Measurements from ENCODE around the gene ADARB2. TPM values are rescaled to one million over a fixed set of nuclear protein-coding genes. Genes with fewer than 3 reads are reported as not detected.

The ADARB2 gene
- total and polyA plus RNA-seq, 2 experiments from 2014 or later = not detected

GRCh38 chr10:1613511-1613910, 123.8 kb downstream of the ADARB2 start:
- H3F3A ChIP-seq (ENCODE audit: insufficient read depth) = no peaks in the 10 kb centered on the region
- H3K27me3 ChIP-seq (replicated peaks; ENCODE audit: insufficient read depth) = no peaks in the 10 kb centered on the region
- in situ Hi-C loops (cut with MboI) = no loop called here
- WGBS, 2 experiments (ENCODE audit: low coverage in 1 of 2, low lambda C conversion rate in 2 of 2, missing lambda C conversion rate in 2 of 2) = 28 to 33% methylated on average over 9 of the region's 9 CpGs
- no peaks in the 10 kb centered on the region; the same call in 1 of the 2 replicates for H3K9me2 ChIP-seq (ENCODE audit: insufficient read depth)
- TF ChIP-seq EZH2 (IDR thresholded peaks at IDR 0.05; ENCODE audit: insufficient read depth, poor library complexity, severe bottlenecking) (no peak), EZH2phosphoT487 (IDR thresholded peaks at IDR 0.05; ENCODE audit: insufficient read depth, low read depth) (no peak)
- no peak overlapping the region for H3K4me2 ChIP-seq (ENCODE audit: unreplicated experiment)
- H3K27ac ChIP-seq = no peak overlapping the region
- no peaks in the 10 kb centered on the region for H3K36me3 ChIP-seq (ENCODE audit: low read depth)
- H3K9ac ChIP-seq = no peak overlapping the region
- H3K79me2 ChIP-seq (ENCODE audit: insufficient read depth) = no peaks in the 10 kb centered on the region
- DNase-seq = no peak
- H4K20me1 ChIP-seq (ENCODE audit: insufficient read depth) = no peaks in the 10 kb centered on the region
- H3K9me3 ChIP-seq (ENCODE audit: low read depth) = no peaks in the 10 kb centered on the region
- no peak overlapping the region for H3K4me3 ChIP-seq
- H3K4me1 ChIP-seq (ENCODE audit: insufficient read depth) = no peaks in the 10 kb centered on the region
- H2AFZ ChIP-seq = no peak overlapping the region

- no peaks in the 10 kb centered on the region for H3K4me1 ChIP-seq (ENCODE audit: insufficient read depth)
- no peaks in the 10 kb centered on the region for H3F3A ChIP-seq (ENCODE audit: insufficient read depth)
- no peaks in the 10 kb centered on the region for H3K9me3 ChIP-seq (ENCODE audit: low read depth)
- H3K4me3 ChIP-seq = no peak overlapping the region
- DNase-seq = no peak
- H3K27ac ChIP-seq = no peak overlapping the region
- TF ChIP-seq EZH2phosphoT487 (IDR thresholded peaks at IDR 0.05; ENCODE audit: insufficient read depth, low read depth) (no peak), EZH2 (IDR thresholded peaks at IDR 0.05; ENCODE audit: insufficient read depth, poor library complexity, severe bottlenecking) (no peak)
- H2AFZ ChIP-seq = no peak overlapping the region
- H3K36me3 ChIP-seq (ENCODE audit: low read depth) = no peaks in the 10 kb centered on the region
- H3K4me2 ChIP-seq (ENCODE audit: unreplicated experiment) = no peak overlapping the region
- H3K9me2 ChIP-seq (ENCODE audit: insufficient read depth) = no peaks in the 10 kb centered on the region
- in situ Hi-C loops (cut with MboI) = no loop called here
- 5 to 8% methylated on average over 5 of the region's 5 CpGs for WGBS, 2 experiments (ENCODE audit: low coverage in 1 of 2, low lambda C conversion rate in 2 of 2, missing lambda C conversion rate in 2 of 2)
- H3K9ac ChIP-seq = no peak overlapping the region
- no peaks in the 10 kb centered on the region for H3K79me2 ChIP-seq (ENCODE audit: insufficient read depth)
- H4K20me1 ChIP-seq (ENCODE audit: insufficient read depth) = no peaks in the 10 kb centered on the region
- H3K27me3 ChIP-seq (replicated peaks; ENCODE audit: insufficient read depth) = no peaks in the 10 kb centered on the region
Observed at GRCh38 chr10:1612908-1613307, 124.4 kb downstream of the ADARB2 start.

GRCh38 chr10:1611936-1612550, 125.3 kb downstream of the ADARB2 start:
- Histone ChIP-seq H3K9me3 (ENCODE audit: low read depth) (no peaks in the 10 kb centered on the region), H3K79me2 (ENCODE audit: insufficient read depth) (no peaks in the 10 kb centered on the region), H3K4me3 (no peak overlapping the region), H3F3A (ENCODE audit: insufficient read depth) (no peaks in the 10 kb centered on the region), H3K27me3 (replicated peaks; ENCODE audit: insufficient read depth) (no peaks in the 10 kb centered on the region), H3K9ac (no peak overlapping the region), H3K4me1 (ENCODE audit: insufficient read depth) (no peaks in the 10 kb centered on the region), H2AFZ (no peak overlapping the region), H3K36me3 (ENCODE audit: low read depth) (no peaks in the 10 kb centered on the region), H3K27ac (no peak overlapping the region), H3K4me2 (ENCODE audit: unreplicated experiment) (no peak overlapping the region), H4K20me1 (ENCODE audit: insufficient read depth) (no peaks in the 10 kb centered on the region), H3K9me2 (ENCODE audit: insufficient read depth) (no peaks in the 10 kb centered on the region)
- no peak for TF ChIP-seq EZH2 (IDR thresholded peaks at IDR 0.05; ENCODE audit: insufficient read depth, poor library complexity, severe bottlenecking)
- TF ChIP-seq EZH2phosphoT487 (IDR thresholded peaks at IDR 0.05; ENCODE audit: insufficient read depth, low read depth) = no peak
- in situ Hi-C loops (cut with MboI) = no loop called here
- WGBS, 2 experiments (ENCODE audit: low coverage in 1 of 2, low lambda C conversion rate in 2 of 2, missing lambda C conversion rate in 2 of 2) = 33 to 39% methylated on average over 19 to 21 of the region's 21 CpGs
- no peak for DNase-seq

GRCh38 chr10:1610986-1611770, 126.1 kb downstream of the ADARB2 start:
- Histone ChIP-seq H3K9me2 (ENCODE audit: insufficient read depth) (no peaks in the 10 kb centered on the region), H3K27me3 (replicated peaks; ENCODE audit: insufficient read depth) (no peaks in the 10 kb centered on the region), H3K4me1 (ENCODE audit: insufficient read depth) (no peaks in the 10 kb centered on the region), H3K79me2 (ENCODE audit: insufficient read depth) (no peaks in the 10 kb centered on the region), H2AFZ (no peak overlapping the region), H3K4me2 (ENCODE audit: unreplicated experiment) (no peak overlapping the region), H3K27ac (no peak overlapping the region), H3K9me3 (ENCODE audit: low read depth) (no peaks in the 10 kb centered on the region), H3K4me3 (no peak overlapping the region), H3K36me3 (ENCODE audit: low read depth) (no peaks in the 10 kb centered on the region), H4K20me1 (ENCODE audit: insufficient read depth) (no peaks in the 10 kb centered on the region), H3K9ac (no peak overlapping the region), H3F3A (ENCODE audit: insufficient read depth) (no peaks in the 10 kb centered on the region)
- no peak for DNase-seq
- WGBS, 2 experiments (ENCODE audit: low coverage in 1 of 2, low lambda C conversion rate in 2 of 2, missing lambda C conversion rate in 2 of 2) = 34 to 40% methylated on average over 21 to 22 of the region's 22 CpGs
- in situ Hi-C loops (cut with MboI) = no loop called here
- TF ChIP-seq EZH2phosphoT487 (IDR thresholded peaks at IDR 0.05; ENCODE audit: insufficient read depth, low read depth) = no peak
- TF ChIP-seq EZH2 (IDR thresholded peaks at IDR 0.05; ENCODE audit: insufficient read depth, poor library complexity, severe bottlenecking) = no peak
